HL-60/S4 (cell line): ENCODE measurements around the gene MIEF1.

Source experiments
- in situ Hi-C: fragments of 300-500 bp; cut with MboI; formaldehyde crosslinking; loops from 2 replicates; pipeline ENCODE4 v1.14.3; 2022; ENCODE audit warnings: low sequenced_read_pairs

The MIEF1 gene

GRCh38 chr22:39528080-39528661 is 26.1 kb downstream of the MIEF1 start:
- in situ Hi-C loops, result loop anchor here (25.0 kb wide), 1 partner anchor 366 kb away; the partner anchor contains the start of gene CBX7

DNA sequence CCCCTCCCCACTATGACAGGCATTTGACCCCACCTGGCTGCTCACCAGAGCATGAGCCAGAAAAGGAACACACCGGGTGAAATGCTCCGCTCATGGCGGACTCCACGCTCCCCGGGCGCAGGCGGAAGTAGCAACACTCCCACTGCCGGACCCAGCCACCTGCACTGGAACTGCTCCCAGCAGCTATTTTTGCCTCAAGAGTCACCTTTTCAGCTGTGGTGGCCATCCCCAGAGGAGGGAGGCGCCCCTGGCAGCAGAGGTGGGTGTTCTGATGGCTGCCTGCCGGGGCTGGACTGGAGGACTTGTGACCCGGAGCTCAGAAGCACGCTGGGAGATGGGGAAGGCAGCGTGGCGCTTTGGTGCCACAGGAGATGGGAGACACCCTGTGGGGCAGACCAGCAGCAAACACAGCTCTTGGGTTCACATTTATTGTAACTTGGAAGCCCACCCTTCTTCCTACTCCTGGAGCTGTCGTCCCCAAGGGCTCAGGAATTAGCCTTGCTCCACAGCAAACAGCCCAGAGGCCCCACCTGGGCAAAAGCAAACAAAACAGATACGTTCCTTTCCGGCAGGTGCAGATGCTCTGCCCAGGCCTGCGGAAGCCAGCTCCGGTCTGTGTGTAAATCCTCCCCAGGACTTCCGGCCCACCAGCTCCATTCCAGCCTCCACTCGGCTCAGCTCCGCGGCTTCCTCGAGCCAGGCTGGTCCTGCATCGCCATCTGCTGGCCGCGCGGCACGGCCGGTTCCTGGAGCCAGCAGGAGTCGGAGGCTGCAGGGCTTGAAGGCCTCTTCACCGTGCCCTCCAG is 26.8 kb downstream of the MIEF1 start:
- in situ Hi-C loops, result loop anchor here (25.0 kb wide), 1 partner anchor 367 kb away; the partner anchor contains the start of gene CBX7

- in situ Hi-C loops, result loop anchor here (25.0 kb wide), 1 partner anchor 367 kb away; the partner anchor contains the start of gene CBX7
These were observed 27.4 kb downstream of the MIEF1 start for GRCh38 chr22:39529487-39529851.

DNA sequence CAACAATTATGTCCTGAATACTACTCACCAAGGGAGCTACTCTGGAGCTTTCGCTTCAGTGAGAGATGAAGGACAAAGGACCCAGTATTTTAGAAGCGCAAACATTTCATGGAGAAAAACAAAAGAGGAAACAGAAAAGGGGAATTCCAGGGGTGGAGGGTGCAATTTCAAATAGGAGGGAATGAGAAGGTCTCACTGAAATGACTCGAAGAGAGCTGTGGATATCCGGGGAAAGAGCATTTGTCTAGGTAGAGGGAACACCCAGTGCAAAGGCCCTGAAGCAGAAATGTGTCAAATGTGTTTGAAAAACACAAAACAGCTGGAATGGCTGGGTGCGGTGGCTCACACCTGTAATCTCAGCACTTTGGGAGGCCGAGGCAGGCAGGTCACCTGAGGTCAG is 28.0 kb downstream of the MIEF1 start:
- in situ Hi-C loops, result loop anchor here (25.0 kb wide), 1 partner anchor 368 kb away; the partner anchor contains the start of gene CBX7

- in situ Hi-C loops, result loop anchor here (25.0 kb wide), 1 partner anchor 369 kb away; the partner anchor contains the start of gene CBX7
These were observed 28.7 kb downstream of the MIEF1 start for GRCh38 chr22:39530692-39531331.

DNA sequence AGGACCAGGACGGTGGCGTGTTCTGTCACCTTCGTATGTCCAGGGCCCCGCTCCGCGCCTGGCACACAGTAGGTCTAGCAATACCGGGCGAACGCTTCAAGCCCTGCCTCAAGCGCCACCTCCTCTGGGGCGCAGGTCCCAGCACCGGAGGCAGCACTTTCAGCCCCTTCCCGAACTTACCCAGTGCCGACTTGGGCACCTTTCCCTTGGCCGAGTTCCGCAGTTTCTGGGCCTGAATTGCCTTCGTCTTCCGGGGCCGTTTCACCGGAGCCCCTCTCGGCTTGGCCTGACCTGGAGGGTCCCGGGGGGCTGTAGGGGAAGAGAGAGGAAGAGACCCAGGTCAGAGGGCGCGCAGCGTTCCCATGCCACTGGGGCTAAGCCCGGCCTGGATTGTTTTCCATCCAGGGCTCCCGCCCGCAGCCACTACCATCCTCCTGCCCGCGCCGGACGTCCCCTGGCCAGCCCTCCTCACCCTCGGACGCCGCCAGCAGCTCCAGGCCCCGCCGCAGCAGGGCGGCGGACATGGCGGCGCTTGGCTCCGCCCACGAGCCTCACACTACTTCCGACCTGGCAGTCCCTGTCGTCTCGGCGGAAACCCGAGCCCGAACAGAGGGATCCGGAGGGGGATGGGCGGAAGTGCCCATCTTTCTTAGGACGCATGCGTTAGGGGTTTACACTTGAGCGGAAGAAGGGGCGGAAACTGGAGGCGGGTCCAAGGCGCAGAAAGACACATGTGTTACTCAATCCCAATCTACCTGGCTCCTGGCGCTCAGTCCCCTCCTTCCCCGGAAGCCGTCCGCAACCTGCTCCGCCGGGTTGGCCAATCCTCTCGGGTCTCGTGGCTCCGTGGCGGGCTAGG is 30.4 kb downstream of the MIEF1 start, which contains the start of gene RPS19BP1:
RPS19BP1 (minus strand) TSS at position 534 of the 859 bp plus-strand sequence; CDS start at position 524, 10 bp downstream.
- in situ Hi-C loops, result loop anchor here (25.0 kb wide), 1 partner anchor 370 kb away; the partner anchor contains the start of gene CBX7

DNA sequence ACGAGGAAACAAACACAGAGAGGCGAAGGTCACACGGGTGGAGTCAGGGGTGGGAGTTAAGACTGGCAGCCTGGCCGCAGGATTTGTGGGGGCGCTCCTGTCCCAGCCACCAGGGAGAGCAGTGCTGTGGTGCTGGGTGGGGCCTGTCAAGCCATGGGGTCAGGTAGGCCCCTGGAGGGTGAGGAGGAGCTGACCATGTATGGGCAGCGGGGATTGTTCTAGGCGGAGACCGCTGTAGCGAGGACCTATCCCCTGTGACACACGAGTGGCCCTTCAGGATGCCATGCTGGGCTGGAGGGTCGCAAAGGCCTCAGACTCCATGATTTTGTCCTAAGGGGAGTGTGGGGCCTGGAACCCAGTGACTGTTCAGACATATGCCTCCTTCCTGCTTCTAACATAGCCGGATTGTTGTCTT is 32.0 kb downstream of the MIEF1 start:
- in situ Hi-C loops, result loop anchor here (25.0 kb wide), 1 partner anchor 372 kb away; the partner anchor contains the start of gene CBX7

GRCh38 chr22:39534591-39535356 is 32.7 kb downstream of the MIEF1 start:
- in situ Hi-C loops, result loop anchor here (25.0 kb wide), 1 partner anchor 372 kb away; the partner anchor contains the start of gene CBX7

GRCh38 chr22:39535357-39535725 is 33.3 kb downstream of the MIEF1 start:
- in situ Hi-C loops, result loop anchor here (25.0 kb wide), 1 partner anchor 373 kb away; the partner anchor contains the start of gene CBX7

DNA sequence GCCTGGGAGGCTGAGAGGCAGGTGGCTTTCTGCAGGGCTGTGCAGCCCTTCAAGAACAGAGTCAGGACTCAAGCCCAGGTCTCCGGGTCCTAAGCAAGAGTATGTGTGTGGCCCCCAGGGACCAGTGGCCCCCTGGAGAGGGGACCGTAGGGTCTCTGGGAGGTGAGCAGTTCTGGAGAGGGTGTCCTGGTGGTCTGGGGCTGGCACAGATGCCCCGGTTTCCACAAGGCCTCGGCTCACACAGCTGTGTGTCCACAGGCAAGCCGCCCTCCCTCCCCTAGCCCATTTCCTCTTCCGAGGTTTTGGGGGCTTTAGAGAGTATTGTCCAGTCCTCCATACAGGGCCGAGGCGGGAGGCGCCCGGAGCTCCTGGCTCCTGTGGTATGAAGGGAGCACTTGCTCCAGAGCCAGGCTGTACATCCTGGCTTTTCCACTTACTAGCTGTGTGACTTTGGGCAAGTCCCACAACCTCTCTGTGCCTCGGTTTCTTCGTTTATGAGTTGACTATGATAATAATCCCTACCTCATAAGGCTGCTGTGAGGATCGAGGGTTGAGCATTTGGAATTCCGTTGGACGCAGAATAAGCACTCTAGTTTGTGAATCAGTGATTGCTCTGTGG is 33.9 kb downstream of the MIEF1 start:
- in situ Hi-C loops, result loop anchor here (25.0 kb wide), 1 partner anchor 374 kb away; the partner anchor contains the start of gene CBX7

GRCh38 chr22:39536711-39537110 is 34.6 kb downstream of the MIEF1 start:
- in situ Hi-C loops, result loop anchor here (25.0 kb wide), 1 partner anchor 374 kb away; the partner anchor contains the start of gene CBX7

- in situ Hi-C loops, result loop anchor here (25.0 kb wide), 1 partner anchor 376 kb away; the partner anchor contains the start of gene CBX7
These were observed 35.9 kb downstream of the MIEF1 start for GRCh38 chr22:39537975-39538374.

DNA sequence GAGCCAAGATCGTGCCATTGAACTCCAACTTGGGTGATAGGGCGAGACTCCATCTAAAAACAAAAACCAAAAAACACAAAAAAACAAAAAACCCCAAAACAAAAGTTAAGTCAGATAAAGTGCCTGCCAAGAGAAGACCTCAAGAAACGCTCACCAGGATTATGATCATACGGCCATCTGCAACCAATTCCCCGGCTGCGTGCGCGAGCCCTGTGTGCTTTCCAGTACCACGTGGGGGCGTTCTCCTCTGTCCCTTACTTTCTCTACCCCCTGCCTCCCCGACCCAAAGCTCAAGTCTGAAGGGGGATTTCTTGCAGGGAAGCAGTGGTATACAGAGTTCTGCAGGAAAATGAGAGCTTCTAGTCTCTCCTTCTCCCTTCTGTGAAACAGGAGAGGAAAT is 41.0 kb downstream of the MIEF1 start:
- in situ Hi-C loops, result loop anchor here (5.0 to 25.0 kb wide), 3 partner anchors 62 to 494 kb away; partner anchors contain the start of gene CBX7

GRCh38 chr22:39545386-39546365 is 43.6 kb downstream of the MIEF1 start:
- in situ Hi-C loops, result loop anchor here (10.0 to 25.0 kb wide), 2 partner anchors 59 to 383 kb away; partner anchors contain the start of gene CBX7

- in situ Hi-C loops, result loop anchor here (10.0 to 25.0 kb wide), 2 partner anchors 58 to 385 kb away; partner anchors contain the start of gene CBX7
These were observed 44.9 kb downstream of the MIEF1 start for GRCh38 chr22:39546889-39547586.

GRCh38 chr22:39547587-39547947 is 45.5 kb downstream of the MIEF1 start:
- in situ Hi-C loops, result loop anchor here (10.0 to 25.0 kb wide), 2 partner anchors 57 to 385 kb away; partner anchors contain the start of gene CBX7

- in situ Hi-C loops, result no loop called here
These were observed 51.3 kb downstream of the MIEF1 start for GRCh38 chr22:39553429-39553828.
